ENCODE data around the gene BAHD1. TPM values are rescaled to one million over a fixed set of nuclear protein-coding genes. Genes with fewer than 3 reads are reported as not detected.

The BAHD1 gene
- total RNA-seq, 1 donor from 2014 or later = 17.1 TPM

DNA sequence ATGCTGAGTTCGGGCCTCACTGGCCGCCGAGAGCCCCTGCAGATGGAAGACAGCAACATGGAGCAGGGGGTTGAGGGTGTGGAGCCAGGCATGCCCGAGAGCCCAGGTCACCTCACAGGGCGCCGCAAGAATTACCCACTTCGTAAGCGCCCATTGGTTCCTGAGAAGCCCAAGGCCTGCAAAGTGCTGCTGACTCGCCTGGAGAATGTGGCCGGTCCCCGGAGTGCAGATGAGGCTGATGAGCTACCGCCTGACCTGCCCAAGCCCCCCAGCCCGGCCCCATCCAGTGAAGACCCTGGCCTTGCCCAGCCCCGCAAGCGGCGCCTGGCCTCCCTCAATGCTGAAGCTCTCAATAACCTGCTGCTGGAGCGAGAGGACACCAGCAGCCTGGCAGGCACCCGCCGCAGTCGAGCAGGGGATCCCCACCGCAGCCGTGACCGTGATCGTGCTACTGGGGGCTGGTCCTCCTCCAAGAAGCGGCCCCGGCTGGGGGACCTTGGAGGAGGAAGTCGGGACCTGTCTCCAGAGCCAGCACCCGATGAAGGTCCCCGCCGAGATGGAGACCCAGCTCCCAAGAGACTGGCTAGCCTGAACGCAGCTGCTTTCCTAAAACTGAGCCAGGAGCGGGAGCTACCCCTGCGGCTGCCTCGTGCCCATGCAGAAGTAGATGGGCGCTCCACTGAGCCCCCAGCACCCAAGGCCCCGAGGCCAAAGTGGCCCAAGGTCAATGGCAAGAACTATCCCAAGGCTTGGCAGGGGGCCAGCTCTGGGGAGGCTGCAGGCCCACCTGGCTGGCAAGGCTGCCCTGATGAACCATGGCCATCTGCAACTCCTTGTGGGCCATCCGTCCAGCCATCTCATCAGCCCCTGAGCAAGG lies 18.0 kb downstream of the BAHD1 start:
- peaks cover 50% of the 10 kb centered on the region for H3K36me3 ChIP-seq
- no peak for DNase-seq

DNA sequence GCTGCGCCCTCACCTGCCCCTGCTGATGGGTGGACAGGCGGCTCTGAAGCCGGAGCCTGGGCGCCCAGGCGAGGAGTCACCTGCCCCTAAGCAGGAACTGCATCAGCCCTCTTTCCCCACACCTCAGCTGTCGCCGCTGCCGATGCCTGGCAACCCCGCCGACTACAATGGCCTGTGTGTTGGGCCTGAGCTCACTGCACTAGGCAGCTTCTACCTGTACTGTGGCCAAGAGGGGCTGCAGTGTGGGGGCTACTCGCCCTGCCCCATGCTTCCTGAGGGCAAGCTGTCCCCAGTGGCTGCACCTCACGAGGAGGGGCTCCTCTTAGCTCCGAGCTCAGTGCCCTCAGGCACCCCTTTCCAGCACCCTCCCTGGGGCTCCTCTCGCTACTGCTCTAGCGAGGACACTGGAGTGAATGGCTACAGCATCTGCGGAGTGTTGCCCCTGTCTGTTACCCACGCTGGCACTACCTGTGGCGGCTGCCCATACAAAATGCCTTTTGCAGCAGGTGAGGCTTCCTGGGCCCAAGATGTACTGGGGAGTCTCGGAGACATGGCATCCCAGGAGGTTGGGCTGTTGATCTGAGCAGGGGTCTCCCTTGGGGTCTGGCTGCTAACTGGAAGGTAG lies 18.8 kb downstream of the BAHD1 start:
- DNase-seq = no peak
- H3K4me3 ChIP-seq = no peak overlapping the region

More for the DNA sequence above, 18.0 kb downstream of the BAHD1 start:
- H3K4me1 ChIP-seq = peaks cover 36% of the 10 kb centered on the region
- no peaks in the 10 kb centered on the region for H3K9me3 ChIP-seq (replicated peaks)
- H3K4me3 ChIP-seq = no peak overlapping the region
- no peaks in the 10 kb centered on the region for H3K27me3 ChIP-seq (ENCODE audit: low read depth)
- H3K27ac ChIP-seq (replicated peaks) = no peak overlapping the region
- intact Hi-C loops (cut with micrococcal nuclease) = no loop called here
- TF ChIP-seq, protein P1, sequence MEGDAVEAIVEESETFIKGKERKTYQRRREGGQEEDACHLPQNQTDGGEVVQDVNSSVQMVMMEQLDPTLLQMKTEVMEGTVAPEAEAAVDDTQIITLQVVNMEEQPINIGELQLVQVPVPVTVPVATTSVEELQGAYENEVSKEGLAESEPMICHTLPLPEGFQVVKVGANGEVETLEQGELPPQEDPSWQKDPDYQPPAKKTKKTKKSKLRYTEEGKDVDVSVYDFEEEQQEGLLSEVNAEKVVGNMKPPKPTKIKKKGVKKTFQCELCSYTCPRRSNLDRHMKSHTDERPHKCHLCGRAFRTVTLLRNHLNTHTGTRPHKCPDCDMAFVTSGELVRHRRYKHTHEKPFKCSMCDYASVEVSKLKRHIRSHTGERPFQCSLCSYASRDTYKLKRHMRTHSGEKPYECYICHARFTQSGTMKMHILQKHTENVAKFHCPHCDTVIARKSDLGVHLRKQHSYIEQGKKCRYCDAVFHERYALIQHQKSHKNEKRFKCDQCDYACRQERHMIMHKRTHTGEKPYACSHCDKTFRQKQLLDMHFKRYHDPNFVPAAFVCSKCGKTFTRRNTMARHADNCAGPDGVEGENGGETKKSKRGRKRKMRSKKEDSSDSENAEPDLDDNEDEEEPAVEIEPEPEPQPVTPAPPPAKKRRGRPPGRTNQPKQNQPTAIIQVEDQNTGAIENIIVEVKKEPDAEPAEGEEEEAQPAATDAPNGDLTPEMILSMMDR (IDR thresholded peaks at IDR 0.05; ENCODE audit: borderline replicate concordance) = no peak

DNA sequence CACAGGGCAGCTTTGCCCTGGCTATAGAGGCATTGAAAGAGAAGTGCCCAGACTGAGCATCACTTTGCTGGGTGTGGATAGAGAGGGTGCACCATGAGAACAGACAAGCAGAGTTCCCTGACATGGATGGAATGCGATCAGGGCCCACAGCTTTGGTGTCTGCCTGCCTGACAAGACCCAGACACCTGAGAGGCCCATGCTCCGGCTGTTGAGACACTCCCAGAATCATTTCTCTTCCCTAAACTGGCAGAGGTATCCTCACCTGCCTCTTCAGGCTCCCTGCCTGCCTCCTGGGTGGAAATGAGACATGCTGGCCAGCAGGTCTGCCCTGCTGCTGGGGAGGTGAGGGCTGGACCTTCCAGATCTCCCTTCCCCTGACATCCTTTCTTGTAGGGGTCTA lies 19.7 kb downstream of the BAHD1 start:
- DNase-seq = no peak
- Histone ChIP-seq H3K27me3 (ENCODE audit: low read depth) (no peaks in the 10 kb centered on the region), H3K9me3 (replicated peaks) (no peaks in the 10 kb centered on the region), H3K27ac (replicated peaks) (no peak overlapping the region), H3K36me3 (peaks cover 67% of the 10 kb centered on the region), H3K4me1 (peaks cover 19% of the 10 kb centered on the region), H3K4me3 (no peak overlapping the region)
- intact Hi-C loops (cut with micrococcal nuclease) = no loop called here
- TF ChIP-seq, protein P1 (IDR thresholded peaks at IDR 0.05; ENCODE audit: borderline replicate concordance) = no peak

More for the DNA sequence above, 18.8 kb downstream of the BAHD1 start:
- Histone ChIP-seq H3K4me1 (peaks cover 28% of the 10 kb centered on the region), H3K27me3 (ENCODE audit: low read depth) (no peaks in the 10 kb centered on the region), H3K36me3 (peaks cover 58% of the 10 kb centered on the region), H3K9me3 (replicated peaks) (no peaks in the 10 kb centered on the region), H3K27ac (replicated peaks) (no peak overlapping the region)
- intact Hi-C loops (cut with micrococcal nuclease) = no loop called here
- TF ChIP-seq, protein P1 (IDR thresholded peaks at IDR 0.05; ENCODE audit: borderline replicate concordance) = no peak

DNA sequence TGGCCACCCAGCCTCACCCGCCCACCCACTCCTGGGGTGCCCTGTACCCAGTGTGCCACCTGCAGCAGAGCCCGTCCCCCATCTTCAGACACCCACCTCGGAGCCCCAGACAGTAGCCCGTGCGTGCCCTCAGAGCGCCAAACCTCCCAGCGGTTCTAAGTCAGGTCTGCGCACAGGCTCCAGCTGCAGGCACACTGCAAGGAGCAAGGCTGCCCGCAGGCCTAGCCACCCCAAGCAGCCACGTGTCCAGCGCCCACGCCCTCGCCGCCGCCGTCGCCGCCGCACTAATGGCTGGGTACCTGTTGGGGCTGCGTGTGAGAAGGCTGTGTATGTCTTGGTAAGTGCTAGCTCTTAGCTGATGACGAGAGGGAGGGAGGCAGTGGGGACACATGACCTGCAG lies 21.2 kb downstream of the BAHD1 start:
- Histone ChIP-seq H3K9me3 (replicated peaks) (no peaks in the 10 kb centered on the region), H3K27ac (replicated peaks) (no peak overlapping the region), H3K4me3 (no peak overlapping the region), H3K4me1 (peaks cover 3% of the 10 kb centered on the region), H3K27me3 (ENCODE audit: low read depth) (no peaks in the 10 kb centered on the region), H3K36me3 (peaks cover 82% of the 10 kb centered on the region)
- no peak for DNase-seq
- intact Hi-C loops (cut with micrococcal nuclease) = no loop called here
- TF ChIP-seq, protein P1 (IDR thresholded peaks at IDR 0.05; ENCODE audit: borderline replicate concordance) = no peak

DNA sequence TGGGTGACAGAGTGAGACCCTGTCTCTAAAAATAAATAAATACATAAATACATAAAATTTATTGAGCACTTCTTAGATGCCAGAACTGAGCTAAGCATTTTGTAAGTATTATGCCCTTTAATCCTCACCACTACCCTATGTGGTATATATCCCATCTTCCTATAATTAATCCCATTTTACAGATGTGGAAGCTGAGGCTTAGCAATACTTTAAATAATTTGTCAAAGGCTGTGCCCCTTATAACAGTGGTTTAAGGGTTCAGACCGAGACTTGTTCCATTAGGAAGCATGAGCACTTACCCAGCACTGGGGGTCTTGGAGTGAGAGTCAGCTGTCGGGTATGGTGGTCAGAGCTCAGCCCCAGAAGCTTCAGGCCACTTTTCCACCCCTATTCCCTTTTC lies 22.5 kb downstream of the BAHD1 start:
- no peaks in the 10 kb centered on the region for H3K4me1 ChIP-seq
- no peaks in the 10 kb centered on the region for H3K9me3 ChIP-seq (replicated peaks)
- H3K27me3 ChIP-seq (ENCODE audit: low read depth) = no peaks in the 10 kb centered on the region
- DNase-seq = no peak
- H3K27ac ChIP-seq (replicated peaks) = no peak overlapping the region
- peaks cover 89% of the 10 kb centered on the region for H3K36me3 ChIP-seq
- no peak overlapping the region for H3K4me3 ChIP-seq
- TF ChIP-seq, protein P1 (IDR thresholded peaks at IDR 0.05; ENCODE audit: borderline replicate concordance) = no peak
- intact Hi-C loops (cut with micrococcal nuclease) = no loop called here
